CD4-positive, alpha-beta T cell treated with Interleukin-15 for 1 hour (primary cell): ENCODE results near the gene MSRB2.

Experiments used
- DNase-seq: peaks from one replicate; pipeline ENCODE4 v3.0.0-alpha.2; 2020

The MSRB2 gene

DNA sequence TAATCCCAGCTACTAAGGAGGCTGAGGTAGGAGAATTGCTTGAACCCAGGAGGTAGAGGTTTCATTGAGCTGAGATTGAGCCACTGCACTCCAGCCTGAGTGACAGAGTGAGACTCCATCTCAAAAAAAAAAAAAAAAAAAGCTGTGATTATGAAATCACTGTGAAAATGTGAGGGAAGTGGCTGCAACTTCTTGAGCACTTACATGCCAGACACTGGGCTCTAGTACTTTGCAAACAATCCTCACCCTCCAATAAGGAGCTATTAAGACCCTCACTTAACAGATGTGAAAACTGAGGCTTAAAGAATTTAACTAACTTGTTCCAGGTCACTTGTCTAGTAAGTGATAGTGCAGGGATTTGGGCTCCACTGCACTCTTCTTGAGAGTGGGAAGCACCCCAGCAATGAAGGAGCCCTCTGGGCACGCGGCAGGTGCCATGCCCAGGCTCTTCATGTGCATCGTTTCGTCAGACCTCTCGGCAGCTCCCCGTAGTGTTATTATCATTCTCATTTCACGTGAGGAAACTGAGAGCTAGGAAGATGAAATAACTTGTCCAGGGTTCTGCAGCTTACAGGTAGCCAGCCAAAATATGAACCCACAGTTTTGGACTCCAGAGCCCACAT lies 19.0 kb downstream of the MSRB2 start:
- no peak for DNase-seq

DNA sequence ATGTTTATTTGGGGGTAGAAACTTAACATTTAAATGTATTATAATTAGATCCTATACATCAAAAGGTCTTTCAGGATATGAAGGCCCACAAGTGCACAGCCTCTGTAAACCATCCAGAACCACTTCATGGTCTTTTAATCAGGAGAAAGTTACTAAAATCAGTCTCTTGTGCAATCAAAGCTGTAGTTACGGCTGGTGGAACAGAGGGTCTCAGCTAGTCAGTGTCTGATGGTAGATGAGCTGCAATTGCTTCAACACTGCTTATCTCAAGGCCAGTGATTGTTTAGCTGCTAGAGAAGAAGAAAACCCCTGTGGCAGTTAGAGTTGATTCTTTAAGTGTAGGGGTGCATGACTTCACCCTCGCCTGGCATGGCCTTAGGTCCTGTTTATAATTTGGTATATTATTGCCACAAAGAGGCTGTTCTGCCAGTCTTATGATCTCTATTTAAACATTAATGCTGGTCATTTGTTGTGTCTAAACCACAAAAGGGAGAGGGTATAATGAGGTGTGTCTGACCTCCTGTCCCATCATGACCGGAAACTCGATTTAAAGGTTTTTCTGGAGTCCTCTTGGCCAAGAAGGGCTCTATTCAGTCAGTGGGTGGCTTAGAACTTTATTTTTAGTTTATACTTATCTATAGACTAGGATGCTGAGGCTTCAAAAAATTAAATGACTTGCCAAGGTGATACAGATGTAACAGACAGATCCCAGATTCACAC lies 21.3 kb downstream of the MSRB2 start:
- no peak for DNase-seq

DNA sequence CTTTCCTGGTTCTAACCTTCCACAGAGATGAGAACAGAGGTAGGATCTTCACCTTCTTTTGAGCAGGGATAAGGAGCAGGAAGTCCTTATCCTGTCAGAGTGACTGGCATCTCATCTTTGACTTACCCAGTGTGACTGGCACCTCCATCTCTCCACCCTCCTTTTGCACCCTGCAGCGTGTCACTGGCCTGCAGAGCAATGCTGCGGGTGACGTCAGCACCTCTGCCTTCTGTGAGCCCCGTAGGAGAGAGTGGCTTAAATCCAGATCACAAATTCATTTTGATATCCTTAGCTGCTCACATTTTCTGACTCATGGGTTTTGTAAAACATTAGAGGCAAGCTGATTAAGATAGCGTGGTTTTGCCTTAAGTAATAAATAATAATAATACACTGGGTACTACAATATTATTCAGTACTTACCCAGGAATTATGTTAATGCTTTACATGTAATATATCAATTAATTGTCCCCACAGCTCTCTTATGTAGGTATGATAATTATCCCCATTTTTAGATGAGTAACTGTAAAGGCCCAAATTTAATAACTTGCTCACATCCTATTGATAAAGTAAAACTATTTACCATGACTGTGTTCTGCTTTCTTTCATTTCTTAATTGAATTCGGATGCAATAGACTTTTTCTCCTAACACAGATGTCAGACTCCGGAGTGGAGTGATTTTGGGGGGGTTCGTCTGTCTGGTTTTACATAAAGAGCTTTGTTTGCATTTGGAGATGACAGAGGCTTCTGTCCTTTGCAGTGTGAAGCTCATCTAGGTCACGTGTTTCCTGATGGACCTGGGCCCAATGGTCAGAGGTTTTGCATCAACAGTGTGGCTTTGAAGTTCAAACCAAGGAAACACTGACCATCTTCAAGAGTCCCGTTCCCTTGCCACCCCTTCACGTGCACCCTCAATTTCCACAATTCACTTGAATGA lies 24.9 kb downstream of the MSRB2 start:
- DNase-seq: no peak

DNA sequence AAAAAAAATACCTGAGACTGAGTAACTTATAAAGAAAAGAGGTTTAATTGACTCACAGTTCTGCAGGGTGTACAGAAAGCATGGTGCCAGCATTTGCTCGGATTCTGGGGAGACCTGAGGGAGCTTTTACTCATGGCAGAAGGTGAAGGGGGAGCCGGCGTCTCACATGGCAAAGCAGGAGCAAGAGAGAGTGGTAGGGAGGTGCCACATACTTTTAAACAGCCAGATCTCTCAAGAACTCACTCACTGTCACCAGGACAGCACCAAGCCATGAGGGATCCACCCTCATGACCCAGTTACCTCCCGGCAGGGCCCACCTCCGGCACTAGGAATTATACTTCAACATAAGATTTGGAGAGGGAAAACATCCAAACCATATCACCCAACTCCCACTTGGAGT lies 25.8 kb downstream of the MSRB2 start:
- no peak for DNase-seq

DNA sequence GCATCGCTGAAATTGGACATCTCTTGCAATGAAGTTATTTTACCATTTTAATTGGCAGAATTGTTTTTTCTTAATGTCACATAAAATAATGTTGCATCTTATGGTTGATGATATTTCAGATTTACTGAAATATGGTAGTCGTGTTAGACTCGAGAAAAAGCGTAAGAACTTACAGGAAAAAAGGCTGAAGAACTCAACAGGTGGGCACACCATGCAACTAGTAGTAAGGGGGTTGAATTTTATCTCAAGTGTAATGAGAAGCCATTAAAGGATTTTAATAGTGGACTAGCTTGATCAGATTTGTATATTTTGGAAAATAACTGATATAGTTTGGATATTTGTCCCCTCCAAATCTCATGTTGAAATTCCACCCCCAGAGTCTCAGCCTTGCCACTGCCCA lies 41.1 kb downstream of the MSRB2 start:
- DNase-seq: no peak

DNA sequence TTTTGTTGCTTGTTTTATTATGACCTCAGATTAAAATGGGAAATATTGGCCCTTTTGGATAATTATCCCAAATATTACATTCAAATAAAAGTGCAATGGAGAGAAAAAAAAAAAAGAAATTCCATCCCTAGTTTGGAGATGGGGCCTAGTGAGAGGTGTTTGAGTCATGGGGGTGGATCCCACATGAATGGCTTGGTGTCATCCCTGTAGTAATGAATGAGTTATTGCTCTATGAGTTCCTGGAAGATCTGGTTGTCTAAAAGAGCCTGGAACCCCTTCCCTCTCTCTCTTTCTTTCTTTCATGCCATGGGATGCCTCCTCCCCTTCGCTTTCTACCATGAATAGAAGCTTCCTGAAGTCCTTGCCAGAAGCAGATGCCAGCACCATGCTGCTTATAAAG lies 44.3 kb downstream of the MSRB2 start:
- DNase-seq: no peak

DNA sequence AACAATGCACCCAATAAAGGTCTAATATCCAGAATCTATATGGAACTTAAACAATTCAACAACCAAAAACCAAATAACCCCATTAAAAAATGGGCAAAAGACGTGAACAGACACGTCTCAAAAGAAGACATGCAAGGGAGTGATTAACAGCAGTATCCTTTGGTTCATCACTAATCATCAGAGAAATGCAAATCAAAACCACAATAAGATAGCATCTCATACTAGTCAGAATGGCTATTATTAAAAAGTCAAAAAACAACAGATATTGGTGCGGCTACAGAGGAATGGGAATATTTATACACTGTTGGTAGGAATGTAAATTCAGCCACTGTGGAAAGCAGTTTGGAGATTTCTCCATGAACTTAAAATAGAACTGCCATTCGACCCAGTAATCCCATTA lies 46.6 kb downstream of the MSRB2 start:
- DNase-seq: no peak

DNA sequence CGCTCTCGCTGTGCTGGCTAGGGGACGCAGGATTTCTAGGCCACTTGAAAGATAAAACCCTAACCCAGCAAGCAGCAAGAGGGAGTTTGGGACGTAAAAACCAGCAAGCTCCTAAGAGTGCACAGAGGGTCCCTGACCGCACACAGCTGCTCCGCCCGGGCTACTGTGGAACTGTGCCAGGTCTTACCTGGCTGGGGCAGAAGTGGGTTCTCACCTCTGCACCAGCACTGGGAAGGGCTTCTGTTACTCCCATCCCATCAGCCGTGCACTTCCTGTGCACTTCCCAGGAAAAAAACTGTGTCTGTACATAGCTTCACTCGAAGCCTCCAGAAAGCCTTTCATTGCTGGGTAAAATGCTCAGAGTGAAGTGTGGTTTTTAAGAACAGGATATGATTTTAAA lies 50.9 kb downstream of the MSRB2 start:
- no peak for DNase-seq

DNA sequence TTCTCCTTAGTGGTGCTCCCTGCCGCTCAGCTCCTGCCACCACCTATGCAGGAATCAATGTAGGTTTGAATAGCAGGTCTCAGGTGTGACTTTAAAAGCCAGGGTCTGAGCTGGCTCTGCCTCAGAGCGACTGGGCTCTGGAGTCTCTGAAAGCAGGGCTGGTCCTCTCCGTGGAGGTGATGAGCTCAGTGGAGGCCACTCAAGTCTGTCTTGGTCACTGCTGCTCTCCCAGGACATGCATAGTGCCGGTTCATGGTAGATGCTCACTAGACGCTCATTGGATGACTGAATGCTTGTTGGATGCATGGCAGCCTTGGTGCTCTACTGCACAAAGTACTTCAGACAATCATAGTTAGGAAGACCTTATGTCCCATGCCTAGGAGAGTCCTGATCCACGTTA lies 51.7 kb downstream of the MSRB2 start:
- no peak for DNase-seq

DNA sequence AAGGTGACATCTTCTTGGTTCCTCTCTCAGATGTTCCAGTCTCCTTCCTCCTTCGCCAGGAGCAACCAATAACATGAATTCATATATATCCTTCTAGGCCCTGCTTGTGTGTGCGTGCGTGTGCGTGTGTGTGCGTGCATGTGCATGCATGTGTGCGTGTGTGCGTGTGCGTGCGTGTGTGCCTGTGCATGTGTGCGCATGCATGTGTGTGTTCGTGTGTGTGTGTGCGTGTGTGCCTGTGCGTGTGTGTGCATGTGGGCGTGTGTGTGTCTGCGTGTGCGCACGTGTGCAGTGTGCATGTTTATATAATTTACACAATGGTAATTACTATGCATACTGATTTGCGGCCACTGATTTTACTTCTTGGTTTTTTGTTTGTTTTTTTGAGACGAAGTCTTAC lies 52.8 kb downstream of the MSRB2 start:
- DNase-seq: no peak

DNA sequence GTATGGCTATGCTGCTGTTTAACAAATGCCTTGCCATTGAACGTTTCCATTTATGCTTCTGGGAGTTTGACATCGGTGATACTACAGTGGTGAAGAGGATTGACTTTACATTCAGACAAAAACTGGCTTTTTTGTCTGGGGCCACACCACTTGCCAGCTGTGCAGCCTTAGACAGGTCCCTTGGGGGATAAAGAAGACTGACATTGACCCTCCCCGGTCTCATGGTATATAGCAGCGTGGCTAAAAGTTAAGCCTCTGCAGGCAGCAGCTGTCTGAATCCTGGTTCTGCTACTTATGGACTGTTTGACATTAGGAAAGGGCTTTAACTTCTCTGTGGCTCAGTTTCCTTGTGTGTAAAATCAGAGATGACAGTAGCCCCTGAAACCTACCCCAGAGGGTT lies 54.7 kb downstream of the MSRB2 start:
- no peak for DNase-seq

DNA sequence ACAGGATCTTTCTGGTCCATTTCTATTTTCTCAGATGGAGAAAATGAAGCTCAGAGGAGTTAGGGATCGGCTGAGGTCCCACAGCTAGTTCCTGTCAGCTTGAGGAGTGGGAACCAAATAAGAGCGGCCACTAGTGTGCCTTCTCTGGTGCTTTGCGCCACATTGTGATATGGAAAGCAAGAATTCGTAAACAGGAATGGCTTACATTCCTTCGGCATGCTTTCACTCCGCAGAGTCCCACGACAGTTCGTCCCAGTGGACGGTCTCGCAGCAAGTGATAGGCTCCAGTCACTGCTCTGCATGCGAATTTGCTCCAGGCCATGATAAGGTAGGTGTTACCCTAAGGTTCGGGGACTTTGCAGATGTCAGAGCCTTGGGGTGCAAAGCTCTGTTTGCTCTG lies 55.2 kb downstream of the MSRB2 start:
- DNase-seq: no peak

DNA sequence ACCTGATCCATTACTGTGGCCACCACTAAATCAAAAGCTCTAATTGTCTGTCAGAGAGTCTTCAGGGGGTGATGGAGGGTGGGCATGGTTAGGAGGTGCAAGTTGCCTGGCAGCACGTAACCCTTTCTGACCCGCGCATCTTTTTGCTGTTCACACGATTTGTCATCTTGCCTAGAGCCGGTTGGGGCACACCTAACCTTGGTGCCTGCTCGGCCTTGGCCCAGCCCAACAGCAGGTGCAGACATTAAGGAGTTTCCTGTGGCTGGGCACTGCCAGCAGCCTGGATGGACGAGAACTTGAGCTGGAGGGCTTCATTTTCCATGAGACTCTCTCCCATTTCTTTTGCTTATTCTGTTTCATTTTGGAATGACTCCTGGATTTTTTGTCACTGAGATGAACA lies 55.7 kb downstream of the MSRB2 start:
- no peak for DNase-seq

DNA sequence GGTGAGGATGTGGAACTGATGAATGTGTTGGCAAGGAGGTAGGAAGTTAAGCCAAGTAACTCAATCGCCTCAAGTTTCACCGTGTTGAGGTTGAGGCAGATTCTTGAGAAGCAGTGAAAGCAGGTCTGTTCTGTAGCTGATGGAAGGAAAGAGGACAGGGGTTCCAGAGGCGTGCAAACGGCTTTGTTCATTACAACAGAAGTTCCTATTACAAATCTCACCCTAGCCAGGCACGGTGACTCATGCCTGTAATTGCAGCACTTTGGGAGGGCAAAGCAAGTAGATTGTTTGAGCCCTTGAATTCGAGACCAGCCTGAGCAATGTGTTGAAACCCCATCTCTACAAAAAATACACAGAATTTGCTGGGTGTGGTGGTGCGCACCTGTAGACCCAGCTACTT lies 59.8 kb downstream of the MSRB2 start:
- DNase-seq: no peak

DNA sequence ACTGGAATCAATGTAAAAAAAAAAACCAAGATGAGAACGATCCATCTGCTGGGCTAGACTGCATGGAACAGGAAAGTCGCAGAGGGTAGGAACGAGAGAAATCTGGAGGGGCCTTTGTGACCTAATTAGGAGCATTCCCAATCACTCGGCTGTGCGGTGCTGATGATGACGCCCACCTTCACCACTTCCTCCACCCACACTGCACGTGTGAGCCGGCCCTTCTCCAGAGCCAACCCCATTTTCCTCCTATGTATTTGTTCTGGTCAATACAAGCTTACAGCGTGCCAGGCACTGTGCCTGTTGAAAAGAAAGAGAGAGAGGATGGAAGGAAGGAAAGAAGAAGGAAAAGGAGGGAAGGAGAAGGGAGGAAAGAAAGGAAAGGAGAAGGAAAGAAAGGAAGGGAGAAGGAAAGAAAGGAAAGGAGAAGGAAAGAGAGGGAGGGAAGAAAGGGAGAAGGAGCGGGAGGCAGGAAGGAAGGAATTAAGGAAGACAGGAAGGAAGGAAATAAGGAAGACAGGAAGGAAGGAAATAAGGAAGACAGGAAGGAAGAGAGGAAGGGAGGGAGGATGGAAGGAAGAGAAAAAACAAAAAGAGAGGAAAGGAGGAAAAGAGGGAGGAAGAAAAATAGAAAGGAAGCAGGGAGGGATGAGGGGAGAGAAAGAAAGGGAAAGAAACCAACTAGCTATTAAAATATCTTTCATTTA lies 61.2 kb downstream of the MSRB2 start:
- DNase-seq: no peak

DNA sequence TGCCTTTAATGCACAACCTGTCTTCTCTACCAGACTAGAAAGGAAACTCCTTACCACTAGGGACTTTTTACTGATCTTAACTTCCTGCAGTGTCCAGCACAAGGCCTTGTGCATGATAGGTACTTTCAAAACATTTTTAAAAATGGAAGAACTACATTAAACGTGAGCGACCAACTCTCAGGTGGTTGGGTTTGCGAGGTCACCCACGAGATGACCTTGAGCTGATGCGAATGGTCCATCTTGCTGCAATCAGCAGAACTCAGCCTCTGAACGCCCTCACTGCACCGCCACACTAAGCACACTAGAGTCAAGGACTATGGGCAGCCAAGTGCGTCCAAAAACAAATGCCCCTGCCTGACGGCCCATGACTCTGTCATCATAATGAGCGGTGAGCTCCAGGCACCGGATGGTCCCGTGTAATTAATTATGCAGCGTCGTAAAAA lies 61.9 kb downstream of the MSRB2 start:
- no peak for DNase-seq

DNA sequence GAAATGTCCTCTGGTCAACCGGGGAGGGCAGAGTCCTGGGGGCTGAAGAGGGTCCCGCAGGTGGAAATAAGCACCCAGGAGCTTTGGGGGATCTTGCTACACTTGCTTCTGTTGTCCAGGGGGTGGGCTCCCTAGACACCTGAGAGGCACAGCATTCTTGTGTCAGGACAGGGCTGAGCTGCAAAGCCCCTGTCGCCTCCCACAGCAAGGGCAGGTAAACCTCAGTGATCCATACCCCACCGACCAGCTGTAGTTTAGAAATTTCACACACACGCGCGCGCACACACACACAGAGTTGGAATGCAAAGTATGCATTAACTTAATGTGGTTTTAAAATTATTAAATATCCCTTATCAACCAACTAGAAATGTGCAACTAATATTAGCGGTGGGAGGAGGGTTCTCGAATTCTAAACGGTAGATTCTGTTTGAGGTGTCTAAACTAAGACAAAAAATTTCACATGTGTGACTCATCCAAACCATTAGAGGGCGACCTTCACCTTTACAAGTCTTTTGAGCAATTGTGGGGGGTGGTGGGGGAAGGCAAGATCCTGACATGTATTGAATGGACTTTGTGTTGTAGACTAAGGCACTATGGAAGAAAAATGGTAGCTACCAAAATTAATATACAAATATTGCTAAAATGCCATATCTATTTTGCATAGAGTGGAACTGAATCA lies 62.5 kb downstream of the MSRB2 start:
- DNase-seq: no peak

DNA sequence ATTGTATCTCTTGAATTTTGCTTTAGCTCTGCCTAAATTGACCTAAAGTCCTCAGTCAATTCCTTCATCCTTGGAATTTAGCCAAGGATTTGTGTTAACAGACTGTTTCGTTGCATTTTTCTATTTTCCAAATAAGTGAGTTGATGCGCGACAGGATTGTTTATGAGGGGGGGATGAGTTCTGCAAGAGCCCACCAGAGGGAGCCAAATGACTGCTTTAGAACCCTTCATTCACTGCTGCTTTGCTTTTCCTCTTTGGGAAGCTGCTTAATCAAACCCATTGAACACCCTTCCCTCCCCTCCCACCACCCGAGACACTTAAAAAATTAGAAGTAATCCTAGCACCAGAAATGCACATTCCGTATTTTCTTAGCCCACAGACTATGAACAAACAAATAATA lies 63.0 kb downstream of the MSRB2 start:
- DNase-seq: no peak

DNA sequence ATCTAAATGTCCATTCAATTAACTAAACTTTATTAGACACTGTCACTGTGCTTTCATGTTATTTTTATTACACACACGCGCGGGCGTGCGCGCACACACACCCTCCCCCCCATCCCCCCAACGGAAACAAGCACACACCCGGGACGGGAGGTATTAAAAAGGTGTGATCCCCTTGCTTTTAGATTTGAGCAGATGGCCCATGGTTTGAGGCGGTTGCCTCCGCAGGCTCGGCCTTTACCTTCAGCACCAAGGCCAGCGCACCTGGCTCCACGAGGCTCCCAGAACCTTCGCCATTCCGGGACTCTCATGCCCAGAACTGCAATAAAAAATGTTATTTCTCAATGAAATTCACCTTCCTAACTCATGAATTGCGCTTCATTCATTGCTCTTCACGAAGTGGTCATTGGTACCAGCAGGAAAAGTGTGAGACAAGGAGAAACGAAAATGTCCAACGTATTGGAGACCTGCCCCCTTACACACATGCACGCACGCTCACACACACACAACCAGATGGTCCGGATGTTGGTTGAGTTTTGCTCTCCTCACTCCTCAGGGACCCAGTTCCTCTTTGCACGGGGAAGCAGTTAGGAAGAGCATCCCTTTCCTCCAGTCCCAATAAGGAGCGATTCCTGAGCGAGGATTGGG lies 76.0 kb downstream of the MSRB2 start:
- DNase-seq: no peak
